HCT116 (cell line): ENCODE data around the gene POLD2. TPM values are rescaled to one million over a fixed set of nuclear protein-coding genes. Genes with fewer than 3 reads are reported as not detected.

ENCODE experiments used
- ATAC-seq: fragments of 200-7000 bp; cut with Tn5 transposase; 2 replicates; pipeline ENCODE4 v1.9.1; 2020; ENCODE audit warnings: mild to moderate bottlenecking, moderate library complexity
- BruUV-seq: library from RNA; stranded (reverse); fragments of 400-500 nt; replicated peaks from 2 replicates; lab custom pipeline; 2021; lab: Mats Ljungman, UMichigan
- CTCF ChIA-PET: fragments of 300-600 bp; sonication (Branson Sonifier 250); formaldehyde crosslinking; loops from one replicate; lab custom pipeline; 2021; ENCODE audit warnings: antibody characterized with exemption; lab: Charles Lee
- POLR2A ChIA-PET: fragments of 300-600, 350-600 bp; sonication (Branson Sonifier 250); formaldehyde crosslinking; loops from one replicate; lab custom pipeline; 2021; ENCODE audit warnings: antibody characterized with exemption; lab: Charles Lee
- RAD21 ChIA-PET, 2 experiments: fragments of 300-600 bp; sonication (Branson Sonifier 250); formaldehyde crosslinking; loops; one replicate each; lab custom pipeline; 2023; ENCODE audit warnings: low total read pairs in 2 of 2; ENCODE audit not compliant: uncharacterized antibody in 2 of 2, unreplicated experiment in 2 of 2, low non-redundant PET in 1 of 2; lab: Charles Lee
- DNase-seq: peaks from one replicate; pipeline ENCODE4 v3.0.0-alpha.2; 2010; ENCODE audit warnings: low read depth, low spot score
- H2AFZ ChIP-seq: fragments of 200-600 bp; shearing (Covaris generic), sonication (generic); 2 replicates; pipeline ENCODE4 v1.6.1; 2017; ENCODE audit warnings: low read depth, mixed run types, mixed read lengths, antibody characterized with exemption, low read length; ENCODE audit not compliant: poor library complexity, severe bottlenecking
- H3K27ac ChIP-seq: 2 replicates; pipeline ENCODE4 v1.5.1; 2012; ENCODE audit warnings: low read depth, low read length
- H3K27me3 ChIP-seq: fragments of 200-600 bp; sonication (generic); 2 replicates; pipeline ENCODE4 v1.6.1; 2016; ENCODE audit warnings: mixed run types, low read length, mixed read lengths; ENCODE audit not compliant: insufficient read depth
- H3K36me3 ChIP-seq, 2 experiments: fragments of 200-500 bp in 1 of 2; fragments of 200-600 bp in 1 of 2; sonication (Bioruptor generic) in 1 of 2; sonication (generic) in 1 of 2; 2 replicates each; pipeline versions ENCODE4 v1.5.1 to v1.6.1; 2014 to 2016; ENCODE audit warnings: low read length in 2 of 2, inconsistent platforms in 1 of 2, mixed read lengths in 1 of 2, mixed run types in 1 of 2; ENCODE audit not compliant: insufficient read depth in 2 of 2, control insufficient read depth in 1 of 2
- H3K4me1 ChIP-seq, 2 experiments: fragments of 200-600 bp in 1 of 2; sonication (generic) in 1 of 2; 2 replicates each; pipeline versions ENCODE4 v1.5.1 to v1.6.1; 2012 to 2017; ENCODE audit warnings: low read length in 2 of 2, inconsistent platforms in 1 of 2, mild to moderate bottlenecking in 1 of 2, mixed read lengths in 1 of 2, mixed run types in 1 of 2, moderate library complexity in 1 of 2; ENCODE audit not compliant: insufficient read depth in 2 of 2, control insufficient read depth in 1 of 2
- H3K4me2 ChIP-seq: fragments of 200-600 bp; sonication (generic); 2 replicates; pipeline ENCODE4 v1.6.1; 2017; ENCODE audit warnings: mixed run types, low read length, mixed read lengths
- H3K4me3 ChIP-seq, 2 experiments: fragments of 200-600 bp in 1 of 2; sonication (generic) in 1 of 2; replicated peaks in 1 of 2; 2 replicates each; pipeline ENCODE4 v1.5.1; 2011 to 2016; ENCODE audit warnings: low read length in 2 of 2, control low read depth in 1 of 2, low read depth in 1 of 2, mild to moderate bottlenecking in 1 of 2, mixed read lengths in 1 of 2, mixed run types in 1 of 2
- H3K79me2 ChIP-seq: fragments of 200-600 bp; sonication (generic); 2 replicates; pipeline ENCODE4 v1.6.1; 2017; ENCODE audit warnings: mild to moderate bottlenecking, mixed run types, low read length, moderate library complexity, mixed read lengths; ENCODE audit not compliant: insufficient read depth
- H3K9ac ChIP-seq: fragments of 200-600 bp; sonication (generic); 2 replicates; pipeline ENCODE4 v1.6.1; 2016; ENCODE audit warnings: low read length, mixed read lengths
- H3K9me2 ChIP-seq: fragments of 200-600 bp; sonication (generic), shearing (Covaris generic); 2 replicates; pipeline ENCODE4 v1.6.1; 2017; ENCODE audit warnings: mixed run types, mild to moderate bottlenecking, moderate library complexity; ENCODE audit not compliant: insufficient read depth
- H3K9me3 ChIP-seq, 2 experiments: fragments of 200-500 bp in 1 of 2; fragments of 200-600 bp in 1 of 2; sonication (Bioruptor generic) in 1 of 2; sonication (generic) in 1 of 2; 2 replicates each; pipeline ENCODE4 v1.6.1; 2014 to 2017; ENCODE audit warnings: low read length in 2 of 2, mixed read lengths in 2 of 2, inconsistent platforms in 1 of 2, low read depth in 1 of 2, mild to moderate bottlenecking in 1 of 2, mixed run types in 1 of 2, moderate library complexity in 1 of 2; ENCODE audit not compliant: control insufficient read depth in 1 of 2, insufficient read depth in 1 of 2
- H4K20me1 ChIP-seq: fragments of 200-600 bp; sonication (generic), shearing (Covaris generic); 2 replicates; pipeline ENCODE4 v1.6.1; 2017; ENCODE audit warnings: mixed run types, mild to moderate bottlenecking, moderate library complexity; ENCODE audit not compliant: insufficient read depth
- CBX3 ChIP-seq: IDR thresholded peaks from 2 replicates; pipeline ENCODE4 v1.6.1; 2012; ENCODE audit warnings: low read depth
- EZH2 ChIP-seq: fragments of 200-600 bp; sonication (generic); IDR thresholded peaks from 2 replicates; pipeline ENCODE4 v1.6.1; 2017; ENCODE audit warnings: antibody characterized with exemption, mixed run types
- JUND ChIP-seq: IDR thresholded peaks from 2 replicates; pipeline ENCODE4 v1.6.1; 2012
- POLR2A ChIP-seq: IDR thresholded peaks from 2 replicates; pipeline ENCODE4 v1.7.0; 2011; ENCODE audit warnings: borderline replicate concordance; ENCODE audit not compliant: insufficient read depth, insufficient read length; ENCODE audit errors: extremely low read depth
- RAD21 ChIP-seq: IDR thresholded peaks from 2 replicates; pipeline ENCODE4 v1.6.1; 2012; ENCODE audit warnings: low read depth, mild to moderate bottlenecking
- SIN3A ChIP-seq: IDR thresholded peaks from 2 replicates; pipeline ENCODE4 v1.6.1; 2012; ENCODE audit warnings: low read depth
- SP1 ChIP-seq: IDR thresholded peaks from 2 replicates; pipeline ENCODE4 v1.6.1; 2012; ENCODE audit warnings: low read depth
- SRF ChIP-seq: IDR thresholded peaks from 2 replicates; pipeline ENCODE4 v1.6.1; 2012; ENCODE audit warnings: low read depth
- TCF7L2 ChIP-seq: IDR thresholded peaks from 2 replicates; pipeline ENCODE4 v1.7.0; 2011; ENCODE audit warnings: borderline replicate concordance, inconsistent platforms; ENCODE audit not compliant: insufficient read depth, insufficient read length; ENCODE audit errors: extremely low read depth
- YY1 ChIP-seq: IDR thresholded peaks from 2 replicates; pipeline ENCODE4 v1.6.1; 2011; ENCODE audit warnings: low read length, low read depth, moderate library complexity, mild to moderate bottlenecking; ENCODE audit not compliant: insufficient replicate concordance; ENCODE audit errors: extremely low read depth
- intact Hi-C: fragments of 100-400 bp; cut with micrococcal nuclease; formaldehyde crosslinking; loops from 2 replicates; pipeline ENCODE4 v1.10.0; 2022
- total RNA-seq: library from RNA; stranded (reverse); gene quantifications from one replicate; pipeline ENCODE4 v1.2.1, GENCODE V29; 2021; ENCODE audit not compliant: unreplicated experiment
- TF ChIP-seq, protein P1 (sequence below): IDR thresholded peaks from 2 replicates; pipeline ENCODE4 v1.6.1; 2012
- TF ChIP-seq, protein P2 (sequence below), 3 experiments: fragments of 200-600 bp in 1 of 3; sonication (generic) in 1 of 3; IDR thresholded peaks in 2 of 3; conservative IDR thresholded peaks in 1 of 3; 2 replicates each; pipeline ENCODE4 v1.5.1; 2012 to 2017; ENCODE audit warnings: low read depth in 2 of 3, low read length in 2 of 3, antibody characterized with exemption in 1 of 3, borderline replicate concordance in 1 of 3, control low read depth in 1 of 3, mild to moderate bottlenecking in 1 of 3, mixed read lengths in 1 of 3, mixed run types in 1 of 3, moderate library complexity in 1 of 3; ENCODE audit not compliant: insufficient read depth in 1 of 3
- TF ChIP-seq, protein P3 (sequence below): IDR thresholded peaks from 2 replicates; pipeline ENCODE4 v1.6.1; 2012
- TF ChIP-seq, protein P4 (sequence below): IDR thresholded peaks from 2 replicates; pipeline ENCODE4 v1.6.1; 2012; ENCODE audit warnings: low read depth
- TF ChIP-seq, protein P5 (sequence below): IDR thresholded peaks from 2 replicates; pipeline ENCODE4 v1.6.1; 2011; ENCODE audit warnings: mild to moderate bottlenecking, low read length, moderate library complexity; ENCODE audit not compliant: insufficient replicate concordance; ENCODE audit errors: extremely low read depth

POLD2 gene
- total RNA-seq, 1 experiment from 2014 or later: 237 TPM

DNA sequence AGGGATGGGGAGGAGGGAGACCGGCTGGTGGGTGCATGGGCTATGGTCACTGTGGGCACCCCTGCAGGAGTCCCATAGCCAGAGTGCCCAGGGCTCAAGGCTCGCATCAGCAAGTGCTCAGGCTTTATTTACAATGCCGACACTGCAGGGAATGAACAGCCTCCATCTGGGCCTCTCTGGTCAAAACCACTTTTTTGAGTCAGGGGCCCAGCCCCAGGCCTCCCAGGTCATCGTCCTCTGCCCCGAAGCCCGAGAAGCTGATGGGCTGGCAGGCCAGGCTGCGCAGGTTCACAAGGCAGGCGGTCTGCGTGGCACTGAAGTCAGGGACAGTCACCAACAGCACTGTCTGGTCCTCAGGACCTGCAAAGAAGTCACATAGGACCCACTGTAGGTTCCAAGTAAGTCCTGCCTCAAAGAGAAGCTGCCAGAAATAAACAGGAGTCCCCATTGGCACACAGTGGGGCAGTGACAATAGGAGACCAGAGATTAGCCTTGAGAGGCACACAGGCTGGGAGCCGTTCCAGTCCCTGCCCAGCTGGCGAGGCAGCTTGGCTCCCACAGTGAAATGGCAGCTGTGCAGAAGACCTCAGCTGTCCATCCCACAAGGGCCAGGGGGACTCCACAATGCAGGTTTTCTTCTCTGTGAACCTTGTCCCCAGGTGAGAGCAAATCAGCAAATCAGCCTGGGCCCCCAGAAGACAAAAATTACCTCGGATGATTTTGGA is 8.6 kb downstream of the POLD2 start:
- ChIA-PET RAD21 (no interaction called here), POLR2A (no interaction called here), CTCF (no interaction called here)
- H3K36me3 ChIP-seq: peaks cover 23 to 26% of the 10 kb centered on the region in 2 experiments; a peak in 3 of 4 replicates
- no peak overlapping the region for H2AFZ ChIP-seq
- no peak for TF ChIP-seq SIN3A
- no peak for TF ChIP-seq POLR2A
- TF ChIP-seq, protein P1, sequence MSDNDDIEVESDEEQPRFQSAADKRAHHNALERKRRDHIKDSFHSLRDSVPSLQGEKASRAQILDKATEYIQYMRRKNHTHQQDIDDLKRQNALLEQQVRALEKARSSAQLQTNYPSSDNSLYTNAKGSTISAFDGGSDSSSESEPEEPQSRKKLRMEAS: no peak
- TF ChIP-seq, protein P2, sequence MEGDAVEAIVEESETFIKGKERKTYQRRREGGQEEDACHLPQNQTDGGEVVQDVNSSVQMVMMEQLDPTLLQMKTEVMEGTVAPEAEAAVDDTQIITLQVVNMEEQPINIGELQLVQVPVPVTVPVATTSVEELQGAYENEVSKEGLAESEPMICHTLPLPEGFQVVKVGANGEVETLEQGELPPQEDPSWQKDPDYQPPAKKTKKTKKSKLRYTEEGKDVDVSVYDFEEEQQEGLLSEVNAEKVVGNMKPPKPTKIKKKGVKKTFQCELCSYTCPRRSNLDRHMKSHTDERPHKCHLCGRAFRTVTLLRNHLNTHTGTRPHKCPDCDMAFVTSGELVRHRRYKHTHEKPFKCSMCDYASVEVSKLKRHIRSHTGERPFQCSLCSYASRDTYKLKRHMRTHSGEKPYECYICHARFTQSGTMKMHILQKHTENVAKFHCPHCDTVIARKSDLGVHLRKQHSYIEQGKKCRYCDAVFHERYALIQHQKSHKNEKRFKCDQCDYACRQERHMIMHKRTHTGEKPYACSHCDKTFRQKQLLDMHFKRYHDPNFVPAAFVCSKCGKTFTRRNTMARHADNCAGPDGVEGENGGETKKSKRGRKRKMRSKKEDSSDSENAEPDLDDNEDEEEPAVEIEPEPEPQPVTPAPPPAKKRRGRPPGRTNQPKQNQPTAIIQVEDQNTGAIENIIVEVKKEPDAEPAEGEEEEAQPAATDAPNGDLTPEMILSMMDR (IDR thresholded peaks at IDR 0.05 in 2 of 3, conservative IDR thresholded peaks at IDR 0.05 in 1 of 3; ENCODE audit: borderline replicate concordance in 1 of 3, insufficient read depth in 1 of 3, low read depth in 2 of 3, low read length in 2 of 3): no peak
- TF ChIP-seq TCF7L2: no peak
- no peak for TF ChIP-seq SP1
- no peak for TF ChIP-seq RAD21
- no peak for TF ChIP-seq JUND
- TF ChIP-seq, protein P3, sequence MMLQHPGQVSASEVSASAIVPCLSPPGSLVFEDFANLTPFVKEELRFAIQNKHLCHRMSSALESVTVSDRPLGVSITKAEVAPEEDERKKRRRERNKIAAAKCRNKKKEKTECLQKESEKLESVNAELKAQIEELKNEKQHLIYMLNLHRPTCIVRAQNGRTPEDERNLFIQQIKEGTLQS: no peak
- no peak for TF ChIP-seq CBX3
- TF ChIP-seq, protein P4, sequence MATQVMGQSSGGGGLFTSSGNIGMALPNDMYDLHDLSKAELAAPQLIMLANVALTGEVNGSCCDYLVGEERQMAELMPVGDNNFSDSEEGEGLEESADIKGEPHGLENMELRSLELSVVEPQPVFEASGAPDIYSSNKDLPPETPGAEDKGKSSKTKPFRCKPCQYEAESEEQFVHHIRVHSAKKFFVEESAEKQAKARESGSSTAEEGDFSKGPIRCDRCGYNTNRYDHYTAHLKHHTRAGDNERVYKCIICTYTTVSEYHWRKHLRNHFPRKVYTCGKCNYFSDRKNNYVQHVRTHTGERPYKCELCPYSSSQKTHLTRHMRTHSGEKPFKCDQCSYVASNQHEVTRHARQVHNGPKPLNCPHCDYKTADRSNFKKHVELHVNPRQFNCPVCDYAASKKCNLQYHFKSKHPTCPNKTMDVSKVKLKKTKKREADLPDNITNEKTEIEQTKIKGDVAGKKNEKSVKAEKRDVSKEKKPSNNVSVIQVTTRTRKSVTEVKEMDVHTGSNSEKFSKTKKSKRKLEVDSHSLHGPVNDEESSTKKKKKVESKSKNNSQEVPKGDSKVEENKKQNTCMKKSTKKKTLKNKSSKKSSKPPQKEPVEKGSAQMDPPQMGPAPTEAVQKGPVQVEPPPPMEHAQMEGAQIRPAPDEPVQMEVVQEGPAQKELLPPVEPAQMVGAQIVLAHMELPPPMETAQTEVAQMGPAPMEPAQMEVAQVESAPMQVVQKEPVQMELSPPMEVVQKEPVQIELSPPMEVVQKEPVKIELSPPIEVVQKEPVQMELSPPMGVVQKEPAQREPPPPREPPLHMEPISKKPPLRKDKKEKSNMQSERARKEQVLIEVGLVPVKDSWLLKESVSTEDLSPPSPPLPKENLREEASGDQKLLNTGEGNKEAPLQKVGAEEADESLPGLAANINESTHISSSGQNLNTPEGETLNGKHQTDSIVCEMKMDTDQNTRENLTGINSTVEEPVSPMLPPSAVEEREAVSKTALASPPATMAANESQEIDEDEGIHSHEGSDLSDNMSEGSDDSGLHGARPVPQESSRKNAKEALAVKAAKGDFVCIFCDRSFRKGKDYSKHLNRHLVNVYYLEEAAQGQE: no peak
- TF ChIP-seq SRF: no peak
- TF ChIP-seq, protein P5, sequence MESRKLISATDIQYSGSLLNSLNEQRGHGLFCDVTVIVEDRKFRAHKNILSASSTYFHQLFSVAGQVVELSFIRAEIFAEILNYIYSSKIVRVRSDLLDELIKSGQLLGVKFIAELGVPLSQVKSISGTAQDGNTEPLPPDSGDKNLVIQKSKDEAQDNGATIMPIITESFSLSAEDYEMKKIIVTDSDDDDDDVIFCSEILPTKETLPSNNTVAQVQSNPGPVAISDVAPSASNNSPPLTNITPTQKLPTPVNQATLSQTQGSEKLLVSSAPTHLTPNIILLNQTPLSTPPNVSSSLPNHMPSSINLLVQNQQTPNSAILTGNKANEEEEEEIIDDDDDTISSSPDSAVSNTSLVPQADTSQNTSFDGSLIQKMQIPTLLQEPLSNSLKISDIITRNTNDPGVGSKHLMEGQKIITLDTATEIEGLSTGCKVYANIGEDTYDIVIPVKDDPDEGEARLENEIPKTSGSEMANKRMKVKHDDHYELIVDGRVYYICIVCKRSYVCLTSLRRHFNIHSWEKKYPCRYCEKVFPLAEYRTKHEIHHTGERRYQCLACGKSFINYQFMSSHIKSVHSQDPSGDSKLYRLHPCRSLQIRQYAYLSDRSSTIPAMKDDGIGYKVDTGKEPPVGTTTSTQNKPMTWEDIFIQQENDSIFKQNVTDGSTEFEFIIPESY: no peak
- TF ChIP-seq YY1: no peak
- TF ChIP-seq EZH2: no peak
- peaks cover 13% of the 10 kb centered on the region; the same call in 1 of the 2 replicates for H3K79me2 ChIP-seq
- H3K27me3 ChIP-seq: no peaks in the 10 kb centered on the region
- intact Hi-C loops: no loop called here
- H4K20me1 ChIP-seq: no peaks in the 10 kb centered on the region
- H3K4me3 ChIP-seq: no peak overlapping the region
- BruUV-seq: no TSS peak
- no peak overlapping the region for H3K27ac ChIP-seq
- ATAC-seq: no peak
- no peaks in the 10 kb centered on the region for H3K9me3 ChIP-seq
- no peak overlapping the region for H3K4me2 ChIP-seq
- no peak overlapping the region for H3K9ac ChIP-seq
- H3K4me1 ChIP-seq: no peaks in the 10 kb centered on the region
- no peaks in the 10 kb centered on the region for H3K9me2 ChIP-seq
- DNase-seq: no peak
